ENCODE data around the gene HDAC4. TPM values are rescaled to one million over a fixed set of nuclear protein-coding genes. Genes with fewer than 3 reads are reported as not detected.

HDAC4 gene
- total and polyA plus RNA-seq, 2 donors (not counting 1 experiment from before 2014, with no cell fraction given): 13.5 to 46.0 TPM

- Histone ChIP-seq H3K27me3 (replicated peaks in 1 of 4; ENCODE audit: control extremely low read depth in 1 of 4, control insufficient read depth in 3 of 4, insufficient read depth in 4 of 4, low read length in 3 of 4) (no peaks in the 10 kb centered on the region), H3K36me3 (replicated peaks in 1 of 2; ENCODE audit: control extremely low read depth in 1 of 2, control insufficient read depth in 1 of 2, extremely low read depth in 1 of 2, insufficient read depth in 2 of 2, low read length in 1 of 2) (peaks cover 0 to 26% of the 10 kb centered on the region in 2 experiments), H3K9ac (ENCODE audit: low read length) (no peak overlapping the region), H3K9me3 (ENCODE audit: control extremely low read depth in 1 of 3, control insufficient read depth in 2 of 3, insufficient read depth in 1 of 3, low read length in 2 of 3) (no peaks in the 10 kb centered on the region), H3K27ac (ENCODE audit: low read length in 2 of 2) (no peak overlapping the region), H3K79me2 (ENCODE audit: control insufficient read depth, insufficient read depth, low read length) (no peaks in the 10 kb centered on the region), H3K4me2 (replicated peaks; ENCODE audit: low read depth, low read length, poor library complexity, severe bottlenecking) (no peak overlapping the region), H4K20me1 (ENCODE audit: control insufficient read depth, insufficient read depth, low read length, poor library complexity, severe bottlenecking) (no peaks in the 10 kb centered on the region), H3K4me3 (ENCODE audit: control extremely low read depth in 1 of 5, extremely low read depth in 1 of 5, insufficient read depth in 1 of 5, low read depth in 2 of 5, low read length in 4 of 5) (no peak overlapping the region), H3K4me1 (ENCODE audit: control insufficient read depth in 2 of 2, insufficient read depth in 2 of 2, low read length in 2 of 2) (no peaks in the 10 kb centered on the region), H2AFZ (ENCODE audit: insufficient read depth, low read depth, low read length, poor library complexity, severe bottlenecking) (no peak overlapping the region)
- Mint-ChIP-seq H3K27me3 (no peaks in the 10 kb centered on the region), H3K9me3 (ENCODE audit: insufficient read depth) (no peaks in the 10 kb centered on the region), H3K4me1 (no peaks in the 10 kb centered on the region), H3K27ac (no peak overlapping the region), H3K4me3 (no peak overlapping the region)
- CTCF ChIA-PET: no interaction called here
- POLR2A ChIA-PET: no interaction called here
- WGBS (ENCODE audit: insufficient coverage): 93% methylated on average over 11 of the region's 14 CpGs
- ATAC-seq (ENCODE audit: low read depth) (no peak), DNase-seq (no peak)
- intact Hi-C loops (cut with micrococcal nuclease): no loop called here
- TF ChIP-seq CTCF (IDR thresholded peaks at IDR 0.05): no peak
- TF ChIP-seq EZH2 (IDR thresholded peaks at IDR 0.05; ENCODE audit: borderline replicate concordance, insufficient read depth, low read depth, low read length, poor library complexity, severe bottlenecking): no peak
These were observed 290.8 kb downstream of the HDAC4 start for GRCh38 chr2:239109928-239110545.

- peaks cover 0 to 30% of the 10 kb centered on the region in 2 experiments for H3K36me3 ChIP-seq (replicated peaks in 1 of 2; ENCODE audit: control extremely low read depth in 1 of 2, control insufficient read depth in 1 of 2, extremely low read depth in 1 of 2, insufficient read depth in 2 of 2, low read length in 1 of 2)
- H3K9me3 ChIP-seq (ENCODE audit: control extremely low read depth in 1 of 3, control insufficient read depth in 2 of 3, insufficient read depth in 1 of 3, low read length in 2 of 3): no peaks in the 10 kb centered on the region
- H3K9me3 Mint-ChIP-seq (ENCODE audit: insufficient read depth): no peaks in the 10 kb centered on the region
- H3K4me1 ChIP-seq (ENCODE audit: control insufficient read depth in 2 of 2, insufficient read depth in 2 of 2, low read length in 2 of 2): no peaks in the 10 kb centered on the region
- H3K4me3 Mint-ChIP-seq: no peak overlapping the region
- ATAC-seq (ENCODE audit: low read depth) (no peak), DNase-seq (no peak)
- 97% methylated on average over 19 of the region's 19 CpGs for WGBS (ENCODE audit: insufficient coverage)
- H3K4me1 Mint-ChIP-seq: no peaks in the 10 kb centered on the region
- no peaks in the 10 kb centered on the region for H4K20me1 ChIP-seq (ENCODE audit: control insufficient read depth, insufficient read depth, low read length, poor library complexity, severe bottlenecking)
- H3K27ac Mint-ChIP-seq: no peak overlapping the region
- H3K79me2 ChIP-seq (ENCODE audit: control insufficient read depth, insufficient read depth, low read length): no peaks in the 10 kb centered on the region
- no peak for TF ChIP-seq EZH2 (IDR thresholded peaks at IDR 0.05; ENCODE audit: borderline replicate concordance, insufficient read depth, low read depth, low read length, poor library complexity, severe bottlenecking)
- TF ChIP-seq CTCF (IDR thresholded peaks at IDR 0.05): no peak
- H3K4me3 ChIP-seq (ENCODE audit: control extremely low read depth in 1 of 5, extremely low read depth in 1 of 5, insufficient read depth in 1 of 5, low read depth in 2 of 5, low read length in 4 of 5): no peak overlapping the region
- no peak overlapping the region for H2AFZ ChIP-seq (ENCODE audit: insufficient read depth, low read depth, low read length, poor library complexity, severe bottlenecking)
- ChIA-PET POLR2A (no interaction called here), CTCF (no interaction called here)
- no peak overlapping the region for H3K27ac ChIP-seq (ENCODE audit: low read length in 2 of 2)
- H3K27me3 Mint-ChIP-seq: no peaks in the 10 kb centered on the region
- intact Hi-C loops (cut with micrococcal nuclease): no loop called here
- H3K9ac ChIP-seq (ENCODE audit: low read length): no peak overlapping the region
- H3K4me2 ChIP-seq (replicated peaks; ENCODE audit: low read depth, low read length, poor library complexity, severe bottlenecking): no peak overlapping the region
- no peaks in the 10 kb centered on the region for H3K27me3 ChIP-seq (replicated peaks in 1 of 4; ENCODE audit: control extremely low read depth in 1 of 4, control insufficient read depth in 3 of 4, insufficient read depth in 4 of 4, low read length in 3 of 4)
These were observed 291.5 kb downstream of the HDAC4 start for GRCh38 chr2:239109041-239109927.
